ENCODE data around the gene NOPCHAP1.

DNA sequence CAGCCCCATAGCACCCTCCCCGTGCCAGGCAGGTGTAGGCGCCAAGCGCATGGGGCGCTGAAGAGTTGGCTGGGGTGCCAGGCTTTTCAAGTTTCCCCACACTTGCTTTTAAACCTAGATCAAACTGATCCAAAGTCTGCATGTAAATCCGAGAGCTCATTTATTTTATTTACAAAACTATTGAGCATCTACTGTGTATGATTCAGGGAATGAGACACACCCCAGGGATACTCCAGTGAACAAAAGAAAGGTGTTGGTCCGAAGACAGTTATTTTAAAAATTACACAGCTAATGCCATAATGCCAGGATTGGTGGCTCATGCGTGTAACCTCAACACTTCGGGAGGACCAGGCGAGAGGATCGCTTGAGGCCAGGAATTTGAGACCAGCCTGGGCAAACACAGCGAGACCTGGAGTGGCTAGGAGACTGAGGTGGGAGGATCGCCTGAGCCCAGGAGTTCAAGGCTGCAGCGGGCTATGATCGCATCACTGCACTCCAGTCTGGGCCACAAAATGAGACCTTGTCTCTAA is 27.2 kb upstream of the NOPCHAP1 start:
- TF ChIP-seq, protein P1, sequence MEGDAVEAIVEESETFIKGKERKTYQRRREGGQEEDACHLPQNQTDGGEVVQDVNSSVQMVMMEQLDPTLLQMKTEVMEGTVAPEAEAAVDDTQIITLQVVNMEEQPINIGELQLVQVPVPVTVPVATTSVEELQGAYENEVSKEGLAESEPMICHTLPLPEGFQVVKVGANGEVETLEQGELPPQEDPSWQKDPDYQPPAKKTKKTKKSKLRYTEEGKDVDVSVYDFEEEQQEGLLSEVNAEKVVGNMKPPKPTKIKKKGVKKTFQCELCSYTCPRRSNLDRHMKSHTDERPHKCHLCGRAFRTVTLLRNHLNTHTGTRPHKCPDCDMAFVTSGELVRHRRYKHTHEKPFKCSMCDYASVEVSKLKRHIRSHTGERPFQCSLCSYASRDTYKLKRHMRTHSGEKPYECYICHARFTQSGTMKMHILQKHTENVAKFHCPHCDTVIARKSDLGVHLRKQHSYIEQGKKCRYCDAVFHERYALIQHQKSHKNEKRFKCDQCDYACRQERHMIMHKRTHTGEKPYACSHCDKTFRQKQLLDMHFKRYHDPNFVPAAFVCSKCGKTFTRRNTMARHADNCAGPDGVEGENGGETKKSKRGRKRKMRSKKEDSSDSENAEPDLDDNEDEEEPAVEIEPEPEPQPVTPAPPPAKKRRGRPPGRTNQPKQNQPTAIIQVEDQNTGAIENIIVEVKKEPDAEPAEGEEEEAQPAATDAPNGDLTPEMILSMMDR (IDR thresholded peaks at IDR 0.05), result no peak
- no peak for TF ChIP-seq POLR2A (IDR thresholded peaks at IDR 0.05)
